ENCODE measurements around the gene NR3C1. TPM values are rescaled to one million over a fixed set of nuclear protein-coding genes. Genes with fewer than 3 reads are reported as not detected.

The NR3C1 gene
- total and polyA plus RNA-seq, 2 of the 13 experiments (the other 11 are each of a cell fraction or from before 2014, with no cell fraction given): 10.0 to 24.3 TPM

GRCh38 chr5:143395638-143396352 is 7.7 kb downstream of the NR3C1 start:
- ATAC-seq: no peak
- no peaks in the 10 kb centered on the region for H3K9me3 ChIP-seq (ENCODE audit: low read length)
- BruUV-seq (replicated peaks): no TSS peak
- H3K4me1 ChIP-seq (ENCODE audit: insufficient read depth, low read length): peaks cover 74% of the 10 kb centered on the region
- TF ChIP-seq CERS6 (CRISPR knock-in tag; IDR thresholded peaks at IDR 0.05): no peak
- TF ChIP-seq ARID5B (CRISPR knock-in tag; IDR thresholded peaks at IDR 0.05): no peak
- TF ChIP-seq PRMT3 (CRISPR knock-in tag; IDR thresholded peaks at IDR 0.05; ENCODE audit: borderline replicate concordance, low read depth): no peak
- 83% methylated on average over 2 of the region's 2 CpGs for WGBS (ENCODE audit: low lambda C conversion rate)
- DNase-seq (ENCODE audit: low spot score): no peak
- no peaks in the 10 kb centered on the region for H3K36me3 ChIP-seq (replicated peaks in 1 of 2; ENCODE audit: control insufficient read depth in 1 of 2, insufficient read depth in 2 of 2, low read length in 2 of 2)
- ChIA-PET CTCF (ENCODE audit: low intra/inter-chr PET ratio, low total read pairs) (no interaction called here), POLR2A (no interaction called here)
- H3K27me3 ChIP-seq (ENCODE audit: control insufficient read depth in 1 of 2, insufficient read depth in 2 of 2, low read length in 2 of 2): no peaks in the 10 kb centered on the region
- peak overlapping the region; percentile 87 for H3K4me2 ChIP-seq (ENCODE audit: low read depth, low read length)
- peaks cover 3% of the 10 kb centered on the region; the same call in 1 of the 2 replicates for H4K20me1 ChIP-seq (ENCODE audit: insufficient read depth, low read length)
- no peak overlapping the region for H2AFZ ChIP-seq (ENCODE audit: low read length)
- in situ Hi-C loops (cut with HindIII; ENCODE audit: extremely low pct_ligation_motif_present, low pct_unique_long_range_greater_than_20kb): no loop called here
- H3K4me3 ChIP-seq (replicated peaks in 1 of 3; ENCODE audit: insufficient read depth in 1 of 3, low read depth in 2 of 3, low read length in 3 of 3): peak overlapping the region in 2 of 3 experiments; percentile 16 to 96; a peak in 4 of 6 replicates
- peak overlapping the region; percentile 3; the same call in 1 of the 2 replicates for H3K9ac ChIP-seq (ENCODE audit: insufficient read depth, low read depth, low read length)
- H3K79me2 ChIP-seq (ENCODE audit: insufficient read depth, low read length): peaks cover 98% of the 10 kb centered on the region
- peak overlapping the region; percentile 10 for H3K27ac ChIP-seq (ENCODE audit: extremely low read length, insufficient read depth, low read length)
- intact Hi-C loops (cut with micrococcal nuclease; ENCODE audit: unreplicated experiment): no loop called here
- FAIRE-seq: no peak

All from HepG2 (cell line).